Activated T-cell treated with anti-CD3 and anti-CD28 coated beads, Interleukin-2, amount 50 U/mL, for 1 hour (primary cell): ENCODE measurements around the gene CALD1.

Source experiments
- DNase-seq: peaks from one replicate; pipeline ENCODE4 v3.0.0-alpha.2; 2020

CALD1 gene

GRCh38 chr7:134829380-134829986 is 50.0 kb downstream of the CALD1 start:
- no peak for DNase-seq

DNA sequence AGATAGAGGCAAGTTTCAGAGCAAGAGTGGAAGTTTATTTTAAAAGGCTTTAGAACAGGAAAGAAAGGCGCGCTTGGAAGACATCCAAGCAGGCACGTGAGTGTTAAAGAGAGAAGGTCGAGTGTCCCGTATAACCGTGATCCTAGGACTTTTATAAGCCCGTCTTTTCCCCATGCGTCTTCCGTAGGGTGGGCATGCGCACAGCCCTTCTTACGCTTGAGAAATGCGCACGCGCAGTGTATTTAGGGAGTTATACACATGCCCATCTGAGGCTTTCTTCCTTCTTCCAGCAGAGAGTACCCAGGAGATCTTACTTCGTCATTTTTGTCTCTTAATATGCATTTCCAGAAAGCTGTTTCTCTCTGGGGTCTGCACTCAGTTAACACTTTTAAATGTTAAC is 52.4 kb downstream of the CALD1 start:
- no peak for DNase-seq

DNA sequence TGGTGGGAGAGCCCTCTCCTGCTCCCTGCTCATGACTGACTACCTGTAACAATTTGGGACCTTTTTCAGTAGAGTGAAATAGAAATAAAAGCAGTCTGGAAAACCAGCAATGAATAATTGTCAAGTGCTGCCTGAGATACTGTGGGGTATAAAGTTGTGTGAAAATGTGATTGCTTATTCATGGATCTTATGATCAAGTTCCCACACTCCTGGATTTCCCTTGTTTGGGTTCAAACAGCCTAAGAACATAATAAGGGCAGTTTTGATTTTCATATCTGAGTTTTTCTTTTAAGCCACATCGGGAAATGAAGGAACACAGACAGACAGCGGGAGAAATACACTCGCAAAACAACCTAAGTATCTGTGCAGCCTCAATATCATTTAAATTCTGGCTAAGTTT is 52.9 kb downstream of the CALD1 start:
- DNase-seq = no peak

- DNase-seq = no peak
Observed at GRCh38 chr7:134834689-134835462, 55.4 kb downstream of the CALD1 start.

GRCh38 chr7:134835463-134835823 is 56.0 kb downstream of the CALD1 start:
- DNase-seq = no peak

- no peak for DNase-seq
Observed at GRCh38 chr7:134836447-134836846, 57.0 kb downstream of the CALD1 start.

DNA sequence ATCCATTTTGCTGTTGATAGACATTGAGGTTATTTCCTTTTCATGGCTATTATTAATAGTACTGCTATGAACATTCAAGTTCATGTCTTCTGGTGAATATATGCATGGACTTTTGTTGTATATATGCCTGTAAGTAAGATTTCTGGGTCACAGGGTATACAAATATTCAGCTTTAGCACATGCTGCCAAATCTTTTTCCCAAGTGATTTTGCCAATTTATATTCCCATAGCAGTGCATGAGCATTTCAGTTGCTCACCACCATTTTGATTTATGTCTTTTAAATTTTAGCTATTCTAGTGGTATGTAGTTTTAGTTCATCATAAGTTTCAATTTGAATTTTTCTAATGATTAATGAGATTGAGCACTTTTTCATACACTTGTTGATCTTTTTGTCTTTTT is 59.9 kb downstream of the CALD1 start:
- no peak for DNase-seq

DNA sequence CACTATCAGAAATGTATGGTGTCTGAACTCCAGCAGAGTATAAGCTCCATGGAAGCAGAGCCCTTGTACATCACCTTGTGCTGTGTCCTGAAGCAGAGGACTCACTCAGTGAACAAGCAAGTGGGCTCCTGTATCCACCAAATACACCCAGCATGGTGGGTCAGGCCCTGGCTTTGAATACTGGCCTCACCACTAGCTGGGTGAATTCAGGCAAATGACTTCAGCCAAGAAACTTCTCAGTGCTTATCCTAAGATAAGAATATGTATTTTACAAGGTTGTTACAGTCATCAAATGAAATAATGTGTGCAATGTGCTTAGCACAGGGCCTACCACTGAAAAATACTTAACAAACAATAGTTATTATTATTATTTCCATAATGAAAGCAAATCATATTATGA is 62.6 kb downstream of the CALD1 start:
- DNase-seq = no peak

DNA sequence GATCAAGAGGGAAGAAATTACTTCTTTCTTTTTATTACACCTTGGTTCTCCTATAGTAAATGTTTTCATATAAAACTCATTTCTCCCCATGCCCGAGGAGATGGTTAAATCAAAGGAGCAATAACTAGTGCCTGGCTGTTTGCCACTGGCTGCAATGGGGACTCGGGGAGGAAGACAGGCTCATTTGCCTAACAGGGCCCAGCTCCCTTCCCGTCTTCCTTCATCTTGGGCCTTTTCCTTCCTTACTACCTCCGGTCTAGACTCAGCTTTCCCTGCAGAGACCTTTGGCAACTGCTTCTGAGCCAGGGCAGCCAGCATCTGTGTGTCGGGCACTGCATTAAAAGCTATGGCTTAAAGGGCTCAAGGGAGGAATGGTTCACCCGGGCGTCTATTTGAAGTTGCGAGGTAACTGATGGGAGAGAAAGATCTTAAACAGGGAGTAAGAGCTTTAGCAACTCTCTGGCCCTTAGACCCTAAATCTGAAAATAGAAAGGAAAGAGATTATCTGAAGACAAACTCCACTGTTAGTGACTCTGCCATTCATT is 63.5 kb downstream of the CALD1 start:
- DNase-seq = no peak

- DNase-seq = no peak
Observed at GRCh38 chr7:134844200-134844599, 64.8 kb downstream of the CALD1 start.

- no peak for DNase-seq
Observed at GRCh38 chr7:134845461-134845860, 66.0 kb downstream of the CALD1 start.

DNA sequence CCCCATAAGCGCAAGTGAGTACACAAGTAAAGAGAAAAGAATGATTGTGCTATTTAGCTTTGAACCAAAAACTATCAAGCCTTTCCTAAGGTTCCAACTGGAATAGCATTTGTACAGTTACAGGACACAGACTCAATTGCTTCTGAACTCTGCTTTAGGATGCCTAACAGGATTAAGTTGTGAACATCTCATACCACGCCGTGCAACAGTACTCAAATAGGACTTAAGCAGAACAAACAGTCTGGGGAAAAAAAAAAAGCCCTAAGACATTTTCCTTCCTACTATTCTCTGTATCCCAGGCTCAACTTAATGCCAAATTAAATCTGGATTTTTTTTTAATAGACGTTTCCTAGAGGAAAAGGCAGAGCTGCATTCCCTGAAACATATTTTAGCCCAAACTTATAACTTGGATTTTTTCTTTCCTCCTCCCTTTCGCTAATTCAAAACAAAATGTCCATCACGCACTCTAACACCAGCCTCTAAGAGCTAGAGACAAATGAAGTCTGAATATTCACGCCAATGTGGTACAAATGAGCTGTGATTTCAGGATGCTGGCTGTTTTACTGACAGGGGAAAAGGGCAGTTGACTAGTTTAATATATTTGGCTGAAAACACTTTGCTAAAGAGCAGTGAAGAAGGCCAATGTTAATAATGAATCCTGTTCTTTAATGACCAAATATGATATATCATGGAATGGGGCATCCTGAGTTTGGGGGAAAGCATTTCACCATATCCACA is 68.6 kb downstream of the CALD1 start:
- no peak for DNase-seq

GRCh38 chr7:134850066-134850465 is 70.6 kb downstream of the CALD1 start:
- no peak for DNase-seq

GRCh38 chr7:134851141-134851540 is 71.7 kb downstream of the CALD1 start:
- no peak for DNase-seq

DNA sequence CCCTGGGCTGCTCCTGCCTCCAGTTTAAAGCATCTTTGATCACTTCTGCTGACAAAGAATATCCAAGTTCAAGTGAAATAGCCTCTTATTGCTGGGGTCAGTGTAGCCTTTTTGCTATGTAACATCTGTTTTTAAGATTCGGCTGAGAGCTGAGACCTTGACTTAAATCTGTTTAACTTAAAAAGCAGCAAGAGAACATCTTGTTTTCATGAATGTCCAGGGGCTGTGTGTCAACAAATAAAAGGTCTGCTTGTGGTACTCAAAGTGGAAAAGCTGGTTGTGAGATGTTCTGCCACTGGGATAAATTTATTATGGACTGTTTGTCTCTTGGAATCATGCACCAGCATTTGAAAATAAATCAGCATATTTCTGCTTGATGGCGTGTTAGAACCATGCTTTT is 73.2 kb downstream of the CALD1 start:
- no peak for DNase-seq

DNA sequence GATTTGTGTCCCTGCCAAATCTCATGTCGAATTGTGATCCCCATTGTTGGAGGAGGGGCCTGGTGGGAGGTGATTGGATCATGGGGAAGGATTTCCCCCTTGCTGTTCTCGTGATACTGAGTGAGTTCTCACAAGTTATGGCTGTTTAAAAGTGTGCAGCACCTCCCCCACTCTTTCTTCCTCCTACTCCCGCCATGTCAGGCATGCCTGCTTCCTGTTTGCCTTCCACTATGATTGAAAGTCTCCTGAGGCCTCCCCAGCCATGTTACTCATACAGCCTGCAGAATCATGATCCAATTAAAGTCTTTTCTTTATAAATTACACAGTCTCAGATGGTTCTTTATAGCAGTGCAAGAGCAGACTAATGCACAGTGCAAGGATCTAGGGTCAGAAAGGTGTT is 75.4 kb downstream of the CALD1 start:
- no peak for DNase-seq

- DNase-seq = no peak
Observed at GRCh38 chr7:134855442-134855841, 76.0 kb downstream of the CALD1 start.

- DNase-seq = no peak
Observed at GRCh38 chr7:134856091-134856490, 76.7 kb downstream of the CALD1 start.

- DNase-seq = no peak
Observed at GRCh38 chr7:134856691-134857090, 77.3 kb downstream of the CALD1 start.

DNA sequence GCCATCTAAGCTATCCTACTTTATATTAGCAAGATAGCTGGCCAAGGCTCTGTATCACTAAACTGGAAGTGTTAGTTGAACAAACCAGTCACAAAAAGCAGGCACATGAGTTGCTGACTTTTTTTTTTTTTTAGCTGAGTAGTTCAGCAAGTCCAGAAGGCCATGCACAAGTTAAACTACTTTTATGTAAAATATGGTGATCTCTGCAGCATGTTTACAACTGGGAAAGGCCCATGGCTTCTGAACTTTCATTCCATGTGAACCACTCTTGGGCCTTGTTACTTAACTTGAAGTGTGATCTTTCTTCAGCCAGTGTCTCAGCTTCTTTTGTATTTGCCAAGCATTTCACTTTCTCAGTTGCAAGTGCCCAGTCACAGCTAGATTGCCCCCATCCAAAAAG is 78.5 kb downstream of the CALD1 start:
- DNase-seq = no peak

- DNase-seq = no peak
Observed at GRCh38 chr7:134859783-134860182, 80.3 kb downstream of the CALD1 start.

- no peak for DNase-seq
Observed at GRCh38 chr7:134865001-134865845, 85.8 kb downstream of the CALD1 start.

DNA sequence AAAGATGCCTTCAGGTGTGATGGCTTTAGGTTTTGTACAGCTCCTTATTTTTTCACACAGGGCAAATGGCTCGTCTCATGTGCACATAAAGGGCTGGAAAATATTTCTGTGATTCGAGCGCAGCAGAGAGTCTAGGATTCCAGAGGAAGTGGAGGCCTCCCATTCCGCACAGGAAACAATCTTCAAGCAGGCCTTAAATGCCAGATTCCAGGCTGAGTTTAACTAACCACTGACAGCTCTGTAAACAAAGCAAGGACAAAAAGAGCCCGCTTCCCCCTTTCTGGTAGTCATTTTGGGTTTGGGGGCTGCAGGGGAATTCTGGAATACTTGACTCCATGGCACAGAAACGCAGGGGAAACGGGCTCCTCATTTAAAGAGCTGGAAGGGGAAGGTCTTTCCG is 87.2 kb downstream of the CALD1 start:
- DNase-seq = no peak
